HL-60 (cell line): ENCODE measurements around the gene EGLN3.

Source experiments
- GABPA ChIP-seq: IDR thresholded peaks from 2 replicates; pipeline ENCODE4 v1.6.1; 2012; ENCODE audit warnings: low read depth
- POLR2AphosphoS5 ChIP-seq: IDR thresholded peaks from 2 replicates; pipeline ENCODE4 v1.6.1; 2012; ENCODE audit warnings: low read depth
- REST ChIP-seq: IDR thresholded peaks from 2 replicates; pipeline ENCODE4 v1.6.1; 2012; ENCODE audit warnings: low read depth; ENCODE audit not compliant: insufficient replicate concordance
- SPI1 ChIP-seq: IDR thresholded peaks from 2 replicates; pipeline ENCODE4 v1.6.1; 2012; ENCODE audit warnings: low read depth, mild to moderate bottlenecking, borderline replicate concordance
- TF ChIP-seq, protein P1 (sequence below): IDR thresholded peaks from one replicate; pipeline ENCODE4 v1.5.1; 2011; ENCODE audit warnings: low read length, control low read depth, inconsistent platforms; ENCODE audit not compliant: insufficient read depth

GRCh38 chr14:33910435-33910834 is 40.4 kb downstream of the EGLN3 start:
- TF ChIP-seq, protein P1, sequence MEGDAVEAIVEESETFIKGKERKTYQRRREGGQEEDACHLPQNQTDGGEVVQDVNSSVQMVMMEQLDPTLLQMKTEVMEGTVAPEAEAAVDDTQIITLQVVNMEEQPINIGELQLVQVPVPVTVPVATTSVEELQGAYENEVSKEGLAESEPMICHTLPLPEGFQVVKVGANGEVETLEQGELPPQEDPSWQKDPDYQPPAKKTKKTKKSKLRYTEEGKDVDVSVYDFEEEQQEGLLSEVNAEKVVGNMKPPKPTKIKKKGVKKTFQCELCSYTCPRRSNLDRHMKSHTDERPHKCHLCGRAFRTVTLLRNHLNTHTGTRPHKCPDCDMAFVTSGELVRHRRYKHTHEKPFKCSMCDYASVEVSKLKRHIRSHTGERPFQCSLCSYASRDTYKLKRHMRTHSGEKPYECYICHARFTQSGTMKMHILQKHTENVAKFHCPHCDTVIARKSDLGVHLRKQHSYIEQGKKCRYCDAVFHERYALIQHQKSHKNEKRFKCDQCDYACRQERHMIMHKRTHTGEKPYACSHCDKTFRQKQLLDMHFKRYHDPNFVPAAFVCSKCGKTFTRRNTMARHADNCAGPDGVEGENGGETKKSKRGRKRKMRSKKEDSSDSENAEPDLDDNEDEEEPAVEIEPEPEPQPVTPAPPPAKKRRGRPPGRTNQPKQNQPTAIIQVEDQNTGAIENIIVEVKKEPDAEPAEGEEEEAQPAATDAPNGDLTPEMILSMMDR: no peak
- no peak for TF ChIP-seq REST
- no peak for TF ChIP-seq POLR2AphosphoS5
- no peak for TF ChIP-seq GABPA
- no peak for TF ChIP-seq SPI1
